ENCODE measurements around the gene FHL2.

DNA sequence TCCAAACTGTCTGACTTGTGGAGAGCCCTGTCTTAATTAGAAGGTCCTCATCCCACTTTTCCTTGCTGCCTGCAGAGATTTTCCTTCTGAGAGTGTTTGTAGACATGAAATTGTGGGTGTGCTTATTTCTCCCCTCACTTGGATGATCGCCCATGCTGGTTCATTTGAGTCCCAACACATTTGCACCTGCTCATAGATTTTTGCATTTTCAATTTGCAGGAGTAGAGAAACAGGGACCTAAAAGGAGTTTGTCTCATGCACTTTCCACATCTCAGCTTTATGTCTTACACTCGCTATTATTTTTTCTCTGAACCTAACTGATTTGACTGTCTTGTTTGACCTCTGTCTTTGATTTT, 33.2 kb upstream of the FHL2 start:
- TF ChIP-seq, protein P1, sequence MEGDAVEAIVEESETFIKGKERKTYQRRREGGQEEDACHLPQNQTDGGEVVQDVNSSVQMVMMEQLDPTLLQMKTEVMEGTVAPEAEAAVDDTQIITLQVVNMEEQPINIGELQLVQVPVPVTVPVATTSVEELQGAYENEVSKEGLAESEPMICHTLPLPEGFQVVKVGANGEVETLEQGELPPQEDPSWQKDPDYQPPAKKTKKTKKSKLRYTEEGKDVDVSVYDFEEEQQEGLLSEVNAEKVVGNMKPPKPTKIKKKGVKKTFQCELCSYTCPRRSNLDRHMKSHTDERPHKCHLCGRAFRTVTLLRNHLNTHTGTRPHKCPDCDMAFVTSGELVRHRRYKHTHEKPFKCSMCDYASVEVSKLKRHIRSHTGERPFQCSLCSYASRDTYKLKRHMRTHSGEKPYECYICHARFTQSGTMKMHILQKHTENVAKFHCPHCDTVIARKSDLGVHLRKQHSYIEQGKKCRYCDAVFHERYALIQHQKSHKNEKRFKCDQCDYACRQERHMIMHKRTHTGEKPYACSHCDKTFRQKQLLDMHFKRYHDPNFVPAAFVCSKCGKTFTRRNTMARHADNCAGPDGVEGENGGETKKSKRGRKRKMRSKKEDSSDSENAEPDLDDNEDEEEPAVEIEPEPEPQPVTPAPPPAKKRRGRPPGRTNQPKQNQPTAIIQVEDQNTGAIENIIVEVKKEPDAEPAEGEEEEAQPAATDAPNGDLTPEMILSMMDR (IDR thresholded peaks at IDR 0.05; ENCODE audit: poor library complexity), result no peak
- TF ChIP-seq EZH2 (IDR thresholded peaks at IDR 0.05; ENCODE audit: borderline replicate concordance), result no peak

Measured in hepatocyte (in vitro differentiated cells).